Breast epithelium (tissue), 4 donors: ENCODE measurements around the gene SPHK2. TPM values are rescaled to one million over a fixed set of nuclear protein-coding genes. Genes with fewer than 3 reads are reported as not detected.

Source experiments
- DNase-seq, 2 donors: peaks; one replicate each; pipeline ENCODE4 v3.0.0-alpha.2; 2019; ENCODE audit warnings: low spot score in 2 of 2
- H3K27ac ChIP-seq, 2 donors: fragments of 200-600 bp; sonication (generic) in 1 of 2; one replicate each; pipeline ENCODE4 v1.5.1; 2016 to 2019; ENCODE audit warnings: mild to moderate bottlenecking in 1 of 2
- H3K27me3 ChIP-seq, 2 donors: fragments of 200-600 bp; sonication (generic) in 1 of 2; one replicate each; pipeline versions ENCODE4 v1.5.1 to v1.6.0; 2017 to 2019; ENCODE audit warnings: control low read depth in 1 of 2, mild to moderate bottlenecking in 1 of 2
- H3K36me3 ChIP-seq: fragments of 200-600 bp; one replicate; pipeline ENCODE4 v1.5.1; 2019
- H3K4me1 ChIP-seq, 2 donors: fragments of 200-600 bp; sonication (generic); one replicate each; pipeline ENCODE4 v1.5.1; 2016 to 2019; ENCODE audit warnings: control low read depth in 1 of 2
- H3K4me3 ChIP-seq, 3 donors: fragments of 200-600 bp; sonication (generic); 1 replicate in 2 of 3; 2 replicates in 1 of 3; pipeline ENCODE4 v1.5.1; 2016 to 2019; ENCODE audit warnings: mild to moderate bottlenecking in 3 of 3, moderate library complexity in 2 of 3
- H3K9me3 ChIP-seq, 2 donors: fragments of 200-600 bp; sonication (generic) in 1 of 2; one replicate each; pipeline ENCODE4 v1.5.1; 2016 to 2019; ENCODE audit warnings: control low read depth in 1 of 2
- CTCF ChIP-seq, 3 donors: fragments of 450-650 bp; IDR thresholded peaks; one replicate each; pipeline ENCODE4 v1.5.1; 2016 to 2017; ENCODE audit warnings: antibody characterized with exemption in 3 of 3, mild to moderate bottlenecking in 3 of 3, moderate library complexity in 3 of 3
- POLR2A ChIP-seq: fragments of 450-650 bp; IDR thresholded peaks from one replicate; pipeline ENCODE4 v1.6.1; 2016; ENCODE audit warnings: antibody characterized with exemption, mild to moderate bottlenecking, moderate library complexity
- POLR2AphosphoS5 ChIP-seq, 3 donors: sonication (generic); formaldehyde crosslinking; IDR thresholded peaks; one replicate each; pipeline ENCODE4 v1.6.1; 2017; ENCODE audit warnings: antibody characterized with exemption in 3 of 3
- intact Hi-C: fragments of 100-400 bp; cut with DNase I; formaldehyde crosslinking; loops from one replicate; pipeline ENCODE4 v1.15.1; 2023; ENCODE audit warnings: low total_unique reads
- total RNA-seq, 3 donors: library from RNA; depleted of rRNA; stranded (reverse); fragments of >200 nt; gene quantifications; one replicate each; pipeline ENCODE4 v1.1.0, GENCODE V29; 2016

The SPHK2 gene
- total RNA-seq, 3 donors from 2014 or later = 7.4 to 10.8 (median 10.5) TPM

- TF ChIP-seq POLR2A (no peak), POLR2AphosphoS5 (IDR thresholded peaks at IDR 0.05) (peak in 1 of 3 donors; percentile 12)
- intact Hi-C loops = no loop called here
- Histone ChIP-seq H3K4me1 (peaks cover 4 to 27% of the 10 kb centered on the region in 2 donors), H3K27me3 (no peaks in the 10 kb centered on the region), H3K36me3 (no peaks in the 10 kb centered on the region), H3K4me3 (peak within 1 kb of the TSS in 1 of 3 donors; percentile 16), H3K9me3 (no peaks in the 10 kb centered on the region), H3K27ac (peak within 1 kb of the TSS; percentile 63 to 93)
- DNase-seq = no peak
Measured at GRCh38 chr19:48614436-48615230, 4.7 kb upstream of the SPHK2 start, which contains the start of gene FAM83E. Gene FAM83E (minus strand): TSS chr19:48615076. CDS start chr19:48613372, 1,704 bp downstream.

GRCh38 chr19:48615231-48616040, 3.9 kb upstream of the SPHK2 start:
- H3K4me3 ChIP-seq = no peak overlapping the region
- H3K27ac ChIP-seq = peak overlapping the region; percentile 63 to 93
- DNase-seq = no peak
- no peaks in the 10 kb centered on the region for H3K27me3 ChIP-seq
- H3K36me3 ChIP-seq = no peaks in the 10 kb centered on the region
- intact Hi-C loops = no loop called here
- TF ChIP-seq CTCF (IDR thresholded peaks at IDR 0.05) = no peak
- TF ChIP-seq POLR2A = no peak
- TF ChIP-seq POLR2AphosphoS5 (IDR thresholded peaks at IDR 0.05) = no peak
- no peaks in the 10 kb centered on the region for H3K9me3 ChIP-seq
- H3K4me1 ChIP-seq = peaks cover 4 to 27% of the 10 kb centered on the region in 2 donors

GRCh38 chr19:48616041-48616436, 3.3 kb upstream of the SPHK2 start:
- DNase-seq = no peak
- no peaks in the 10 kb centered on the region for H3K27me3 ChIP-seq
- H3K4me3 ChIP-seq = no peak overlapping the region
- TF ChIP-seq CTCF (IDR thresholded peaks at IDR 0.05) (no peak), POLR2AphosphoS5 (IDR thresholded peaks at IDR 0.05) (no peak), POLR2A (no peak)
- H3K27ac ChIP-seq = peak overlapping the region; percentile 63 to 93
- H3K4me1 ChIP-seq = peaks cover 4 to 27% of the 10 kb centered on the region in 2 donors
- no peaks in the 10 kb centered on the region for H3K36me3 ChIP-seq
- H3K9me3 ChIP-seq = no peaks in the 10 kb centered on the region
- intact Hi-C loops = no loop called here

GRCh38 chr19:48616491-48617056, 2.7 kb upstream of the SPHK2 start:
- no peak for DNase-seq
- H3K36me3 ChIP-seq = no peaks in the 10 kb centered on the region
- H3K4me1 ChIP-seq = peaks cover 4 to 27% of the 10 kb centered on the region in 2 donors
- intact Hi-C loops = no loop called here
- TF ChIP-seq CTCF (IDR thresholded peaks at IDR 0.05) (no peak), POLR2AphosphoS5 (IDR thresholded peaks at IDR 0.05) (no peak), POLR2A (no peak)
- no peaks in the 10 kb centered on the region for H3K27me3 ChIP-seq
- peak overlapping the region; percentile 91 to 93 for H3K27ac ChIP-seq
- H3K4me3 ChIP-seq = peak overlapping the region in 2 of 3 donors; percentile 90 to 96
- H3K9me3 ChIP-seq = no peaks in the 10 kb centered on the region

GRCh38 chr19:48617146-48617937, 2.0 kb upstream of the SPHK2 start:
- TF ChIP-seq POLR2AphosphoS5 (IDR thresholded peaks at IDR 0.05) (peak in 1 of 3 donors; percentile 44), POLR2A (no peak), CTCF (IDR thresholded peaks at IDR 0.05) (peak in 1 of 3 donors; percentile 15)
- peak overlapping the region; percentile 91 to 93 for H3K27ac ChIP-seq
- no peaks in the 10 kb centered on the region for H3K9me3 ChIP-seq
- DNase-seq = no peak
- H3K4me1 ChIP-seq = peaks cover 4 to 27% of the 10 kb centered on the region in 2 donors
- no peaks in the 10 kb centered on the region for H3K27me3 ChIP-seq
- intact Hi-C loops = no loop called here
- peak overlapping the region; percentile 90 to 96 (median 93) for H3K4me3 ChIP-seq
- H3K36me3 ChIP-seq = no peaks in the 10 kb centered on the region
